DMS 273 (cell line): Measurements from ENCODE around the gene TMEM207.
"Not testable (repeated sequence)": the region's sequence is repeated elsewhere in the genome, so short reads cannot be mapped to it uniquely, and the experiment has no call there.

Experiments used
- DNase-seq: peaks from one replicate; lab custom pipeline; 2025; ENCODE audit not compliant: unreplicated experiment; lab: John Stamatoyannopoulos, UW

The TMEM207 gene

DNA sequence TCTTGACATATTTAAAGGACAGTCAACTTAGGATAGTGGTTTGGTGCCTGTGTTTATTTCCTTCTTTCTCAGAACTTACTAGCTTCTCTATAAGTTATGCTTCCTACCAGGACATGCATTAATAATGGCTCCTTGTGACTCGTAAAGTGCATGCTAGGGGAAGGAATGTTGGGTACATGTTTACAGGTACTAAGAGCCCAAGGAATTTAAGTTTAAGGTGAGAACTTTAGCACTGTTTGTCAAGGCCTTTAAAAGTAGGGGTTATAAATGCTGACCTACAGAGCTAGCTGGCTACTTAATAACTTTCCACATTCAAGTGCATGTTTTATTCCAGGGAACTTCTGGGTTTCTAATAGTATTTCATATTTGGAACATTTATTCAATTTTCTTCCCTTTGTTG lies at the start of gene TMEM207:
TMEM207 (minus strand) TSS at position 101 of the 400 bp plus-strand sequence; CDS start at position 9, 92 bp downstream.
- DNase-seq, result no peak

DNA sequence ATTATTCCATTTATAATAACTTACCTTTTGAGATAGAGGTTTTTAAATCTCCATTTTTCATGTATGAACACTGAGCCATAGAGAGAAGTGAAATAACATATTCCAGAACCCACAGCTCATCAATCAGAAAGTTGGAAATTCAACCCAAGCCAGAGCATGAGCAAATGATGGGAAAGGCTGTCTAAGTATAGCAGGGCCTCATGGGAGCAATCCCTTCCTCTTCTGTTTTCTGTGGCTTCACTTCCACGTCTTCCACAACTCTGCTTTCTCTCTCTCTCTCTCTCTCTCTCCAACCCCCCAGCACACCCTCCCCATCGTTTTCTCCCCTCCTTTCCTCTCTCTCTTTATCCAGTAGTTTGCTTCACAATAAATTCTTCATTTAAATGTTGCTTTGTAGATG lies 49.4 kb upstream of the TMEM207 start:
- no peak for DNase-seq

DNA sequence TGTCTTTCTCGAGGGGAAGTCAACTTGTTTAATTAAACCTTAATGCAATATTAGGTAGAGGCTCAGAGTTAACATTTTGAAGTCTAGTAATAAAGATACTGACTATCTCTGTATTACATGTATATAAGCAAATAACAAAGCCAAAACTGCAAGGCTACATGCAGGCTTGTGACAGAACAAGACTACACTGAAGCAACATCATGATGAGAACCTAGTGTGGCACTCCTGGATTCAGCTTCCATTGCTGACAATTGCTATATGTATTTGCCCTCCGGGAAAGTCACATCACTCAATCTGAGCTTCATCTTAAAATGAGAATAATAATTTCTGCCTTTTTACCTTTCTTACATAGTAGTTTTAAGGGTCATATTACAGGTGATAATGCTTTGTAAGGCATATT lies 48.6 kb upstream of the TMEM207 start:
- no peak for DNase-seq

DNA sequence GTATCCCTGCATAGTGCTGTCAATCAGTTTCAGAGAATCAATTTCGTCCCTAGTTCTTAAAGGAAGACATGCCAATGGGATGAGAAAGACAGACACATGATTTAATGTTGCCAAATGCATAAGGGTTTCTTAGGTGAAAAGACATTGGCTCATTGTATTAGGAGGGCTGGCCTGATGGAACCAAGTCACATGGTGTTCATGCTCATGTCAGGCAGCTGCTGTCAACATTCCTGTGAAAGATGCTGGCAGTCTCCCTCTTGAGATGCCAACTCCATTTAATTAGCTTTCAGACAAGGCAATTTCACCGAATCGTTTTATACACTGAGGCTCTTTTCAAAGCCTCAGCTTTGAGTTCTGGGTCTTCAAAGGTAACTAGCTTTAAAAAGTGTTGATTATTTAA lies 48.1 kb upstream of the TMEM207 start:
- no peak for DNase-seq

DNA sequence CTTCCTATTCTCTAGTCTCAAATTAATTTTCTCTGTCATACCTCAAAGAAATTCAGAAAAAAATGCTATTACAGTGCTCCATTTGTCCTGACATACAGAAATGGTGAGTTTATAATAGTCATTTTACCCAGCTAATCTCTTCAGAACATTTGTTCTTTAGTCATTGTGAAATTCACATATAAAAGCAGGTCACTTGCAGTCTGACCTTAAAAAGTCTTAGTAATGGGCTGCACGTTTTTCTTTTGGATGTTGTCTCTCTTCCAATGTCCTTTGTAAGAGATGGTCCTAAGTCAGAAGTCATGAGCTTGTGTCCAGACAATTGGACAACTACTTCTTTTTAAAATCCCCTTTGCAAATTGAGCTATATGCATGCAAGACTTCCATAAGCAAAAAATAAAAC lies 47.2 kb upstream of the TMEM207 start:
- no peak for DNase-seq

DNA sequence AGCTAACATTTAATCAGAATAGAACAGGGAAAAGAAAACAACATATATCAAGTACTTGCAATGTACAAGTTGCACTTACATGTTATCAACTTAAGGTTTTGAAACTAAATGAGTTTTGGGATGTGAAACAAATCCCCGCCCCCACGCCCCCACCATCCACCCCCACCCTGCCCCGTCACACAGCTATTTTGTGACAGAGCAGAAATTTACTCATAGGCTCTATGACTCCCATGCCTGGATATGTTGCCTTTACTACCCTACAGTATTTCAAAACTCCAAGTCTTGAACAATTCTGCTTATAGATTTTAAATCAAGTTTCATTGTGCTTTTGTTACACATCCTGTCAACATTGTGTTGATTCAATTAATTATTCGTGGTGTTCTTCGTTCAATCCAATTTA lies 46.1 kb upstream of the TMEM207 start:
- no peak for DNase-seq

DNA sequence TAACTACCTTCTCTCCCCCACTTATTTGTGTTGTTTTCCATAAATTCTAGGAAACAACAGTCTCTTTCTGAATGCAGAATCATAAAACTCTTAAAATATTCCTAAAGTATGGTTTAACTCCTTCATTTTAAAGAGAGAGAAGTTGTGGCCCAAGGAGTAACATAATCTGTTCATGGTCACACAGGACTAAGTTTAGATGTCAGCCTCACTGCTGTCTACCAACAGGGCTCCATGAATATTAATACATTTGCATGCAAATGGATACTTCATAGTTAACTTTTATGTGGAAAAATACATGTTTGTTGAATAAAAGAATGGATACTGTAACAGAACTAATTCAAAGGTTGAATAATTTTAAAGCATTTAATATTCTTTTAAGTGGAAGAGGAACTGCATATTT lies 45.7 kb upstream of the TMEM207 start:
- no peak for DNase-seq

DNA sequence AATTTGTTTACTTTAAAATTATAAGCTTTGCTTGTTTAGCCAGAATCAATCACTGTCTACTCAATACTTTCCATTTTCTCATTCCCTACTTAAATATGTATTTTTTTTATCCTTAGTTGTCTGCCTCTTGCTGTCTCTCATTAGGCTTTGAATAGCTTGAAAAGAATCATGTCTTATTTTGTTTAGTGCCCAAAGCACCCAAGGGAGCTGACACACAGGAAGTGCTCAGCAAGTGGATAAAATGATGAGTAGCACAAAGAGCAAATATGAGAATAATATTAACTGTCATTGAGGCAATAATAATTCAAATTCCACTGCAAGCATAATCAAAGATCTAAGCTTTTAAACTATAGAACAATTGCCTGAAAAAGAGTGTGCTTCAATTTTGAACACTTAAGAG lies 45.2 kb upstream of the TMEM207 start:
- no peak for DNase-seq

DNA sequence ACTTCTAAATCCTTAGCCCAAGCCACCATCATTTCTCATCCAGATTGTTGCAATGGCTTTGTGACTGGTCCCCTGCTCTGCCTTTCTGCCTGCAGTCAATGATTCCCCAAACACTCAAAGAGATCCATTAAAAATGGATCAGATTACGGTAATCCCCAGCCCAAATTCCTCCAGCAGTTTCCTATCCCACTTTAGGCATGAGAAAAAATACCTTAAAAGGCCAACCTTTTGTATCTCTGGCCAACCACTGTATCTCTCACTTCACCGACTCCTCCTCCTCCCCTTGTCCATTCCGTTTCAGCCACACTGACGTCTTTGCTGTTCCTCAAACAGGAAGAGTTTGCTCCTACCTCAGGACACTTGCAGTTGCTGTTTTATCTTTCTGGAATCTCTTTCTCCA lies 43.3 kb upstream of the TMEM207 start:
- DNase-seq, result no peak

DNA sequence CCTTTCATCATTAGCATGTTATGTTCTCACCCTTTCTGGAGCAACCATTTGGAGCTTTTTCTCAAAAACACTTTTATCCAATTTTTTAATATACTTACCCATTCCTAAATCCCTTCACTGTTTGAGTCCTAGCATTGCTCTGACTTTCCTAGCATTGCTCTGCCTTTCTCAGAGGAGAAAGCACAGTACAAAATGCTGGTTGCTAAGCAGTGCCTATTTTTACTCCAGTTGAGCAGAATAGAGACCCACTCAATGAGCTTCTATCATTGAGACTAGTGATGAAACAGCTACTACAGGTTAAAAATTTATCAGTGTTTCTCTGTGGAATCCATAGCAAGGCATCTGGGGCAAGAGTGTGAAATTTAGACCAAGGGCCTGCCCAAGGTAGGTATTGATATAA lies 42.4 kb upstream of the TMEM207 start:
- DNase-seq, result no peak

DNA sequence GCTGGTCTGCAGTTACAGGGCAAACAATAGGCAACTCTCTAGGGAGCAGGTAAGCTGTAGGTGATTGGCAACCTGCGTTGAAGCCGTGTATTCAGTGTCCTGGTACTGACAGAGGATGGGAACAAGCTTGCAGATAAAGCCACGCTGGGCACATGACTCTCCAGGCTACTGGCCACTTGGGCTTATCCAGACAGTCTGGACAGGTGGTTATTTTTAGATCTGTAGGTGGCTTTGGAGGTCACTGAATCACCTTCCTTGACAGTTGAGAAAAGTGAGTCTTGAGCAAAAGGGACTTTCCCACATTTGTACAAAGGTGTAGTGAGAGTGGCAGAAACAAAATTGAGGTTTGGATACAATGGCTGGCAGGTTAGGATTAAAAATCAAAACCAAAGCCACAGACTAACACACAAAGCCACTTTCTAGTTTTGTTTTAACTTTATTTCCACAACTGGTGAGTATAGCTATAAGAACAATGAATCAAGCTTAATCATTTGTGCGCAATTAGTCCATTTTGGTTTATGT lies 41.9 kb upstream of the TMEM207 start:
- DNase-seq, result no peak

DNA sequence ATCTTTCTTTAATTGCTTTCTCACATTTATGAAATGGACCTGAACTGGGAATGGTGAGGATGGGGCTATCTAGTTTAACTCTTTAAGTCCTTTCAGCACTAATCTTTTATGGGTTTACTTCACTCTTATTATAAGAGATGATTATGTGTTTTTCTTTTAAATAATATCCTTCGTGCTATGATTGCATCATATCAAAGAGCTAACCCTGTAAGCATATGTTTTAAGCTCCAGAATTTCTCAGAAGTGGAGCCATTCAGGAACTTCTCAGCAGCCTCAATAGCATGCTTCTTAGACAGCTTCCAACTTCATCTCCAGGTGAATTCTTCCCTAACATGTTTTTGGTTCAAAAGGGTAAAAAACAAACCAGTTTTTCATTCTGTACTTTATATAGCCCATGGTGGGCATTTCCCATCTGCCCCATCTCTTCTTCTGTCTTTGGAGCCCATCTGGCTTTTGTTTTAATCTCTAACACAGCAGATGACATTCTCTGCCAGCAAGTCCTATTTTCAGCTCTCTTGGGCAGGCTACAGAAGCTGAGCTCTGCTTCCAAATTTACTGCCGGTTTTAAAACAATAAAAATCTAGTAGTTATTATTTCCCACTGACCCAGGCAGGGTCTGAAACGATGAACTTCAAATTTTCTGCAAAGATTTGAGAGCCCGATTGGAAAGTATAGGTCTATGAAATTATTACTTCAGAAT lies 37.4 kb upstream of the TMEM207 start:
- no peak for DNase-seq

DNA sequence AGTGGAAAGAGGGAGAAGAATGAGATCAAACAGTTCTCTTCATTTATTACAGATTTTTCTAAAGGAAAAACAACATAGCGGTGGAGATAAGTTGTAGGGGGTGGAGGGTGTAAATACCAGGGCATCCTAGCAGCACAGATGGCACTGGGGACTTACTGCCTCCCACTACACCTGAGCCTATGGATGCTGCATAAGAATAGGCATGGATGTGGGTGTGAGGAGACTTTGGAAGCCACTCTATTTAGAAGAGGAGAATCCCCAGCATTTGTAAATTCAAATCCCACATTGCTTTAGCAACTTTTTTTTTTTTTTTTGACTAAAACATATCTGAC lies 36.8 kb upstream of the TMEM207 start:
- no peak for DNase-seq

DNA sequence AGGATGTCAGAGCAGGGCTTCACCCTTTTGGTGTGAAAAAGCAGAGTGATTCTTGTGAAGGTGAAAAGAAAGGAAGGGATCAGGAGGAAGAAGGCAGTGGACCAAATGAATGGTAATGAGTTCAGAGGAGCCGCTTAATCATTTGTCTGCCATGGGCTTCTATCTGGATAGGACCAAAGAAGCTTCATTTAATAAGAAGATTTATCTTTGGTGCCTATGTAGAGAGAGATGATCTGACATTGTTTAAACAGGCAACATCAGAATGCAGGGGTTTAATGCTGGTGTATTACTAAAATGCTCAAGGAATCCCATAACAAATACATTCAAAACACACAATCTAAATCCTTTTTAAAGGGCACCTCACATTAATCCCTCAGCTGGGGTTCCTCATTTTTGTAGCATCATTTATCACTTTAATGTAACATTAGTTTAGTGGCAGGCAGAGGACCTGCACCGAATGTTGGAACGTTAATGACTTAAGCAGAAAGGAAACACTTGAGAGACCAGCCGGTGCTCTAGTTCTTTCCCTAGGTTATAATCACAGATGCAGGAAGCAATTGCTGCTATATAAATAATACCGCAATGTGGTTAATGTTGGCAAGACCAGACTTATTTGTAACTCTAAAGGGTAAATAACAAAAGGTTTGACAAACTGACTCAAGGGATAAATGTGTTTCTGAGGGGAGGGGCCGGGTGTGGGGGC lies 36.3 kb upstream of the TMEM207 start:
- DNase-seq, result no peak

DNA sequence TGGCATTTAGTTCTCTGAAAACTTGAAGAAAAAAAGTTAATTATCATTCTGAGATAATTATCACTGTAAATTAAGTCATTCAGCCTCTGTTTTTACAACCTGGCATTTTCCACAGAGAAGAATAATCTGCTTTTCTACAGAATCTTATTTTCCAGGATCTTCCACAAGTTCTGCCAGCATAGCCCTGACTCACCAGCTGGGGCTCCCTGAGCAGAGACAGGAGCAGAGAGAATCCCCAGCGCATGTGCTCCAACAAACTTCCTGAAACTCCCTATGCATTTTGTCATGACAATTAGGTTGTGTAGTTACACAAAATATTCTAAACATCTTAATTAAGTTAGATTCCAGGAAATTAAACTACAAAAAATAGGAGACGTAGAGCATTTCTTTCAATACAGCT lies 32.1 kb upstream of the TMEM207 start:
- no peak for DNase-seq

DNA sequence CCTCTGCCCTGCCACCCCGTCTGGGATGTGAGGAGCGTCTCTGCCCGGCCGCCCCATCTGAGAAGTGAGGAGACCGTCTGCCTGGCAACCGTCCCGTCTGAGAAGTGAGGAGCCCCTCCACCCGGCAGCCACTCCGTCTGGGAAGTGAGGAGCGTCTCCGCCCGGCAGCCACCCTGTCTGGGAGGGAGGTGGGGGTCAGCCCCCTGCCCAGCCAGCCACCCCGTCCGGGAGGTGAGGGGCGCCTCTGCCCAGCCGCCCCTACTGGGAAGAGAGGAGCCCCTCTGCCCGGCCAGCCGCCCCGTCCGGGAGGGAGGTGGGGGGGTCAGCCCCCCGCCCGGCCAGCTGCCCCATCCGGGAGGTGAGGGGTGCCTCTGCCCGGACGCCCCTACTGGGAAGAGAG lies 23.6 kb upstream of the TMEM207 start:
- DNase-seq, result not testable (repeated sequence)

DNA sequence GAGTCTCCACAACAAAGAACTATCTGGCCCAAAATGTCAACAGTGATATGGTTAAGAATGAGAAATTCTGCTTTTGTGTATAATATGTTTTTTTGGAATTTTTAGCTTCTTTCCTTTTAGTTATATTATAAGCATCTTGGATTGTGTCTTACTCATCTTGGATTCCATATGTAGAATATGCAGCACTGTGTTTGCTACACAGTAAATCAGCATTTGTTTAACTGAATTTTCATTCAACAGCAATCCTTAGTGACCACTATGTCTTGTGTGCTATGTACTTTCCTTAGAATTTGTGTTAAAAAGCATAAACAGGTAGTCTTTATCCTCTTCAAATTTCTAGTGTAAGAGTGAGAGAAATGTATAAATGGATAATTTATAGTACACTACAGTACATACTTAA lies 18.2 kb upstream of the TMEM207 start:
- DNase-seq, result no peak

DNA sequence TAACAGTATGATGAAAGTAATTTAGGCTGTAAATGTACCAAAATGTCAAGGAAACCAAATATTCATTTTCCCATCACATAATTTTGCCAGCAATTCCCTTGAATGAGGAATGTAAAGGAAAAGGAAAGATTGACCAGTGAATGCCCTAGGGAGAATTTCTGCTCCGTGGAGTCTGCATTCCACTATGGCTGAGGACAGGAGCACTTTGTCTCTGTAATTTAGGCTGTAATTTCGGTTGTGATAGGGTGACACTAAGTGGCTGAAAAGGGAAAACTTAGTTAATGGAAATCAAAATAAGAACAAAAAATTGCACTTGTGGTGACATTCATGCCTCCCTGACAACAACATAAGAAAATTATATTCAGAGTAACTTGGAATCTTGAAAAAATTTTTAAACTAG lies 8.3 kb upstream of the TMEM207 start:
- no peak for DNase-seq

DNA sequence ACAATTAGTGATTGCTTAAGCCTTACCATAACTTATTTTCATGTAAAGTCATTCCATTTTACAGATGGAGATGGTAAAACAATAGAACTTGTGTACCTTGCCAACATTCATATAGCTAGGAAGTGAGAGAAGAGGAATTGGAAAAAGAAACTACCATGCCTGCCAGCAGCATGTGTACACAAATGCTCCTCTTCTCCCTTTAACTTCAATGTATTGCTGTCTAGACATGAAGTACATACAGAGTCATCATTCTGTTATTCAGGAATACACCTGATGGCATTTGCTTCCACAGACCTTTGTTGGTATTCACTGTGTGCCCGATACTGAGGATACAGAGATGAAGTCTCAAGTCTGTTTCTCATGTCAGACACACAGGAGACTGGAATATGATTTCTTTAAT lies 7.1 kb upstream of the TMEM207 start:
- no peak for DNase-seq

DNA sequence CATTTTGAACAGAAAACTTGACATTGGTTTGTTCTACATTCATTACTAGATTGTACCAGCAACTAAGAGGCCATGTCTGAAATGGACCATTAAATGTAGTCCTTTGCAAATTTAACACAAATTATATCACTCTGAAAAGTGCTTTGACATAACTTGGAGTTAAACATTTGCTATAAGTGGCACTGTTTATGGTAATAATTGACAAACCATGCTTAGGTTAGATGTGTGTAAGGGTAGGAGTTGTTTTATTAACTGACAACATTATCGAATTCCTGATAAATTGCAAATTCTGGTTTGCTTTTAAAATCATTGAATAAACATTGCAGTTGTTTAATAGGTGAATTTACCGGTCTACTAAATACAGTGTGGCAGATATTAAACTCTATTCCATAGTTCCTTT lies 6.1 kb upstream of the TMEM207 start:
- no peak for DNase-seq

DNA sequence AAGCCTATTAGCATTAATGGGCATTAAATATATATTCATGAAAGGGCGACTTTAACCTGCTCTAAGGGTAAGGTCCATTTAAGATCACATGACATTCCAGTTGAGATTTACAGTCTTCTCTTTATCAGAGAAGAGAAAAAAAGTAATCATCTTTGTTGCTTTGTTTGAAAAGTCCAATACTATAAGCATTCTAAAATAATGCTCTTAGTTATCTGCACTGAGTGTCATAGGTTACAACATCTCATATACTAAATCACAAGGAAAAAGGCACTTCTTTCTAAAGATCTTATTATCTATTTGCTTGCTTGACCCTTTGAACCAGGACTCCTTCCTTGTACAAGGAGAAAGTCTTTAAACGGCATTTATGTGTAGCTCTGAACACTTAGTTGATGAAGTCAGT lies 1.4 kb downstream of the TMEM207 start:
- no peak for DNase-seq

DNA sequence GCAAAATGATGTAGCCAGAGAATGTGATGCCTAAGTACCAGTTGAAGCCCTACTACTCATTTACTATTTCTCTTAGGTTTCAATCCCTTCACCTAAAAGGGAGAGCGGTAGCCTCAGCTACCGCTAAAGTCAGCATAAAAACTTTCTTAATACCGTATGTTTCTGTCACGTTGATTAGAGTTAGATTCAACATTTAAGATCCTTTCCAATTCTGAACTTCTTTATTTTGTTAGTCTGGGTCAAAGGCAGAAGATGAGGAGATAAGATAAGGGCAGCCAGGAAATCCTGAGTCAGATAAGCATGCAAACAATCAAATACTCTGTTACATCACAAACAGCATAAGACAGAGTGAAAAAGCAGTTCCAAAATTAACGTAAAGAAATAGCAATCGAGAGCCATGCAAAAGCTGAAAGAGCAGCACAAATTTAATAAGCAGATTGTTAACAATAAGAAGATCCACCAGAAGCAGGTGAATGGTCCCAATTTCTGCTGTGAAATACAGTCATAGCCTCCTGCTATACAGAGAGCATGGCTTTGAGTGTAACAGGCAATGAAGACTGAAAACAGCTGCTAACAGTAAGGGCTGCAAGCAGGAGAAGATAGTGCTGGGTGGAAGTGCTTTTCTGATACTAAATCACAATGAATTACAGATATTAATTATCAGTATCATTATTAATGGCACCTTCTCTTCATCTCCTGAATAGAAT lies 3.0 kb downstream of the TMEM207 start:
- no peak for DNase-seq
